Fibroblast of skin of back (primary cell): ENCODE data around the gene DHX58.

Experiments used
- DNase-seq: peaks from one replicate; pipeline ENCODE4 v3.0.0-alpha.2; 2013

Gene DHX58

DNA sequence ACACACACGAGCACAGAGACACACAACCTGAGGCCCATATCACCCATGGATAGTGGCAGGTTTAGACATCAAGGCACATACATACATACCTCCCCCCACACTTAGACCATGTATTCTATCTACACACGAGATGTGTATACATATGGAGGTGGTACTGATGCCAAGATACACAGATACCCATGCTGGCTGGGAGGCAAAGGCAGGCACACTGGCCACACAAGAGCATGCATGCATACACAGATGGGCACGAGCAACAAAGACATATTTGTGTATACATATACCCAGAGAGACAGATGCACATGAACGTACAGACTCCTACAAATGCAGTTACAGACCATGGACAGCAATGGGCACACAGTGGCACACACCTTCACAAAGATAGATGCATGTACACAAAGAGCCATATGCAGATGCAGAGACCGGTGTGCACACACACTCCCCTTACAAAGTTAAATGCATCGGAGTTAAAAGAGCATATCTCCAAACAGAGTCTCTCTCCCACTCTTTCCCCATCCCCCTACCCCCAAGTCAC lies 60.1 kb downstream of the DHX58 start:
- no peak for DNase-seq

DNA sequence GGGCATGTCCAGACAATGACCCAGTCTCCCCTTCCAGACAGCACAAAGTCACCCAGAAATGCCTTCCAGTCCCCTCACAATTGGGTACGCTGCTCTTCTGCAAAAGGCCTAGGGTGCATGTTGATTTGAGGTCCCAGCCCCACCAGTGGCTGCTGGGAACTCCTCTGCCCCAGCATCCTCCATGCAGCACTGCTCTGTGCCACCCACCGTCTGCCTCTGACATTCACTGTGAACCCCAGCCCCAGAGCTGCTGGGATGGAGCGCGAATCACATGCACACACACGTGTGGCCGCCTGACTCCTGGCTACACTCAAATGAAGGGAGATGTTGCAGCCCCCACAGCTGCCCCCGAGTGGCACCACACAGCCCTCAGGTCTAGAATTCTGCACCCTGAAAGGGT lies 60.9 kb downstream of the DHX58 start:
- no peak for DNase-seq
